ENCODE results near the gene PADI6. TPM values are rescaled to one million over a fixed set of nuclear protein-coding genes. Genes with fewer than 3 reads are reported as not detected.

PADI6 gene
- polyA plus RNA-seq, 1 of the 3 experiments (the other 2 are of a cell fraction): not detected

GRCh38 chr1:17330856-17331255 is 41.1 kb upstream of the PADI6 start:
- no peak overlapping the region for H3K27ac ChIP-seq (ENCODE audit: low read depth in 2 of 2, low read length in 1 of 2)
- WGBS (ENCODE audit: low lambda C conversion rate): 11% methylated on average over 4 of the region's 7 CpGs
- H3K36me3 ChIP-seq (replicated peaks in 1 of 2; ENCODE audit: control insufficient read depth in 1 of 2, insufficient read depth in 2 of 2, low read length in 1 of 2): no peaks in the 10 kb centered on the region
- H4K20me1 ChIP-seq (ENCODE audit: insufficient read depth): no peaks in the 10 kb centered on the region
- no peak for DNase-seq
- H3K4me2 ChIP-seq: no peak overlapping the region
- H3K9me2 ChIP-seq: no peaks in the 10 kb centered on the region
- no peaks in the 10 kb centered on the region for H3K9me3 ChIP-seq
- no peak overlapping the region for H3K4me3 ChIP-seq (ENCODE audit: low read depth in 2 of 2, low read length in 1 of 2)
- TF ChIP-seq FOSL2 (IDR thresholded peaks at IDR 0.05; ENCODE audit: borderline replicate concordance, low read depth) (no peak), TEAD4 (IDR thresholded peaks at IDR 0.05; ENCODE audit: borderline replicate concordance, insufficient read depth) (no peak)
- peaks cover 7% of the 10 kb centered on the region; the same call in 1 of the 2 replicates for H3K27me3 ChIP-seq (ENCODE audit: insufficient read depth)
- H3F3A ChIP-seq (replicated peaks; ENCODE audit: insufficient read depth): no peaks in the 10 kb centered on the region
- POLR2A ChIA-PET: no interaction called here
- no peaks in the 10 kb centered on the region for H3K79me2 ChIP-seq (ENCODE audit: insufficient read depth)
- H3K9ac ChIP-seq: no peak overlapping the region
- CTCF ChIA-PET: interaction anchor here (1.8 to 9.4 kb wide), 2 partner anchors 94 to 206 kb away, joined by 5 to 60 read pairs; no protein-coding TSS in a partner anchor
- H2AFZ ChIP-seq (ENCODE audit: low read depth): no peak overlapping the region
- H3K4me1 ChIP-seq (ENCODE audit: control insufficient read depth in 1 of 2, insufficient read depth in 2 of 2, low read depth in 1 of 2, low read length in 1 of 2): no peaks in the 10 kb centered on the region

DNA sequence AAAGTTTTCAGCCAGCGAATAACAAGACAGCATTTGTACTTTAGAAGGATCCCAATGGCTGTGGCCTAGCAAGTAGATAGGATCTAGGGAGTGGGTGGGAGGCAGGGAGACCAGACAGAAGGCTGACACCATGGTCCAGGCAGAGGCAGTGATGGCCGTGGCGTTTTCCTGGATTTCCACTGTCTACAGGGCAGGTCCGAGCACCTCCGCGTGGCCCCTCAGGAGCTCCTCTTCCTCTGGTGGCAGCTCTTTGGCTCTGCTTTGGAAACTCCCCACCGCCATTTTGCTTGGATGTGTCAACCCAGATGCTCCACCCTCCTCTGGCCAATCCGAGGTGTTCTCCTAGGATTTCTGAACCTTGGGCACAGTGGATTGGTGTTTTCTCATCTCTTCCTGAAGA is 38.9 kb upstream of the PADI6 start:
- Histone ChIP-seq H3K4me3 (ENCODE audit: low read depth in 2 of 2, low read length in 1 of 2) (no peak overlapping the region), H3K9ac (no peak overlapping the region), H4K20me1 (ENCODE audit: insufficient read depth) (no peaks in the 10 kb centered on the region), H3K27me3 (ENCODE audit: insufficient read depth) (peaks cover 7% of the 10 kb centered on the region; the same call in 1 of the 2 replicates), H3K9me3 (no peaks in the 10 kb centered on the region), H3K4me1 (ENCODE audit: control insufficient read depth in 1 of 2, insufficient read depth in 2 of 2, low read depth in 1 of 2, low read length in 1 of 2) (no peaks in the 10 kb centered on the region), H3K4me2 (no peak overlapping the region), H3F3A (replicated peaks; ENCODE audit: insufficient read depth) (no peaks in the 10 kb centered on the region), H3K9me2 (no peaks in the 10 kb centered on the region), H2AFZ (ENCODE audit: low read depth) (no peak overlapping the region), H3K79me2 (ENCODE audit: insufficient read depth) (no peaks in the 10 kb centered on the region), H3K27ac (ENCODE audit: low read depth in 2 of 2, low read length in 1 of 2) (no peak overlapping the region), H3K36me3 (replicated peaks in 1 of 2; ENCODE audit: control insufficient read depth in 1 of 2, insufficient read depth in 2 of 2, low read length in 1 of 2) (no peaks in the 10 kb centered on the region)
- no peak for DNase-seq
- ChIA-PET POLR2A (interaction anchor here (0.5 kb wide), 1 partner anchor 154 kb away, joined by 3 read pairs; no protein-coding TSS in a partner anchor), CTCF (interaction anchor here (0.6 to 9.4 kb wide), 2 partner anchors 208 to 417 kb away, joined by 3 to 60 read pairs; no protein-coding TSS in a partner anchor)
- 51% methylated on average over 8 of the region's 8 CpGs for WGBS (ENCODE audit: low lambda C conversion rate)
- TF ChIP-seq, protein P1, sequence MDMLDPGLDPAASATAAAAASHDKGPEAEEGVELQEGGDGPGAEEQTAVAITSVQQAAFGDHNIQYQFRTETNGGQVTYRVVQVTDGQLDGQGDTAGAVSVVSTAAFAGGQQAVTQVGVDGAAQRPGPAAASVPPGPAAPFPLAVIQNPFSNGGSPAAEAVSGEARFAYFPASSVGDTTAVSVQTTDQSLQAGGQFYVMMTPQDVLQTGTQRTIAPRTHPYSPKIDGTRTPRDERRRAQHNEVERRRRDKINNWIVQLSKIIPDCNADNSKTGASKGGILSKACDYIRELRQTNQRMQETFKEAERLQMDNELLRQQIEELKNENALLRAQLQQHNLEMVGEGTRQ (IDR thresholded peaks at IDR 0.05; ENCODE audit: borderline replicate concordance, low read depth, low read length): no peak
- TF ChIP-seq, protein P2, sequence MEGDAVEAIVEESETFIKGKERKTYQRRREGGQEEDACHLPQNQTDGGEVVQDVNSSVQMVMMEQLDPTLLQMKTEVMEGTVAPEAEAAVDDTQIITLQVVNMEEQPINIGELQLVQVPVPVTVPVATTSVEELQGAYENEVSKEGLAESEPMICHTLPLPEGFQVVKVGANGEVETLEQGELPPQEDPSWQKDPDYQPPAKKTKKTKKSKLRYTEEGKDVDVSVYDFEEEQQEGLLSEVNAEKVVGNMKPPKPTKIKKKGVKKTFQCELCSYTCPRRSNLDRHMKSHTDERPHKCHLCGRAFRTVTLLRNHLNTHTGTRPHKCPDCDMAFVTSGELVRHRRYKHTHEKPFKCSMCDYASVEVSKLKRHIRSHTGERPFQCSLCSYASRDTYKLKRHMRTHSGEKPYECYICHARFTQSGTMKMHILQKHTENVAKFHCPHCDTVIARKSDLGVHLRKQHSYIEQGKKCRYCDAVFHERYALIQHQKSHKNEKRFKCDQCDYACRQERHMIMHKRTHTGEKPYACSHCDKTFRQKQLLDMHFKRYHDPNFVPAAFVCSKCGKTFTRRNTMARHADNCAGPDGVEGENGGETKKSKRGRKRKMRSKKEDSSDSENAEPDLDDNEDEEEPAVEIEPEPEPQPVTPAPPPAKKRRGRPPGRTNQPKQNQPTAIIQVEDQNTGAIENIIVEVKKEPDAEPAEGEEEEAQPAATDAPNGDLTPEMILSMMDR (IDR thresholded peaks at IDR 0.05): no peak
- no peak for TF ChIP-seq USF1 (IDR thresholded peaks at IDR 0.05; ENCODE audit: borderline replicate concordance, low read depth)
- no peak for TF ChIP-seq TEAD4 (IDR thresholded peaks at IDR 0.05; ENCODE audit: borderline replicate concordance, insufficient read depth)
- no peak for TF ChIP-seq EZH2phosphoT487 (IDR thresholded peaks at IDR 0.05; ENCODE audit: borderline replicate concordance, low read depth)
- TF ChIP-seq MXI1 (IDR thresholded peaks at IDR 0.05; ENCODE audit: low read depth, low read length): no peak
- no peak for TF ChIP-seq FOXM1 (IDR thresholded peaks at IDR 0.05; ENCODE audit: low read depth)
- no peak for TF ChIP-seq NRF1 (IDR thresholded peaks at IDR 0.05; ENCODE audit: low read depth, low read length)
- TF ChIP-seq, protein P3, sequence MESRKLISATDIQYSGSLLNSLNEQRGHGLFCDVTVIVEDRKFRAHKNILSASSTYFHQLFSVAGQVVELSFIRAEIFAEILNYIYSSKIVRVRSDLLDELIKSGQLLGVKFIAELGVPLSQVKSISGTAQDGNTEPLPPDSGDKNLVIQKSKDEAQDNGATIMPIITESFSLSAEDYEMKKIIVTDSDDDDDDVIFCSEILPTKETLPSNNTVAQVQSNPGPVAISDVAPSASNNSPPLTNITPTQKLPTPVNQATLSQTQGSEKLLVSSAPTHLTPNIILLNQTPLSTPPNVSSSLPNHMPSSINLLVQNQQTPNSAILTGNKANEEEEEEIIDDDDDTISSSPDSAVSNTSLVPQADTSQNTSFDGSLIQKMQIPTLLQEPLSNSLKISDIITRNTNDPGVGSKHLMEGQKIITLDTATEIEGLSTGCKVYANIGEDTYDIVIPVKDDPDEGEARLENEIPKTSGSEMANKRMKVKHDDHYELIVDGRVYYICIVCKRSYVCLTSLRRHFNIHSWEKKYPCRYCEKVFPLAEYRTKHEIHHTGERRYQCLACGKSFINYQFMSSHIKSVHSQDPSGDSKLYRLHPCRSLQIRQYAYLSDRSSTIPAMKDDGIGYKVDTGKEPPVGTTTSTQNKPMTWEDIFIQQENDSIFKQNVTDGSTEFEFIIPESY (IDR thresholded peaks at IDR 0.05; ENCODE audit: borderline replicate concordance, low read depth): no peak
- TF ChIP-seq PBX3 (IDR thresholded peaks at IDR 0.05): no peak
- TF ChIP-seq TCF12 (IDR thresholded peaks at IDR 0.05): no peak
- TF ChIP-seq REST (IDR thresholded peaks at IDR 0.05; ENCODE audit: low read depth, low read length): no peak
- TF ChIP-seq GATA2 (CRISPR knock-in tag; IDR thresholded peaks at IDR 0.05): no peak
- no peak for TF ChIP-seq TAF1 (IDR thresholded peaks at IDR 0.05; ENCODE audit: borderline replicate concordance, low read depth, low read length)
- TF ChIP-seq NFIC (IDR thresholded peaks at IDR 0.05; ENCODE audit: borderline replicate concordance): no peak
